Ramos (cell line): Measurements from ENCODE around the gene CHD6.

ENCODE experiments used
- in situ Hi-C: fragments of 300-500 bp; cut with MboI; formaldehyde crosslinking; loops from one replicate; pipeline ENCODE4 v1.14.3; 2022; ENCODE audit warnings: low sequenced_read_pairs; ENCODE audit not compliant: unreplicated experiment

Gene CHD6

DNA sequence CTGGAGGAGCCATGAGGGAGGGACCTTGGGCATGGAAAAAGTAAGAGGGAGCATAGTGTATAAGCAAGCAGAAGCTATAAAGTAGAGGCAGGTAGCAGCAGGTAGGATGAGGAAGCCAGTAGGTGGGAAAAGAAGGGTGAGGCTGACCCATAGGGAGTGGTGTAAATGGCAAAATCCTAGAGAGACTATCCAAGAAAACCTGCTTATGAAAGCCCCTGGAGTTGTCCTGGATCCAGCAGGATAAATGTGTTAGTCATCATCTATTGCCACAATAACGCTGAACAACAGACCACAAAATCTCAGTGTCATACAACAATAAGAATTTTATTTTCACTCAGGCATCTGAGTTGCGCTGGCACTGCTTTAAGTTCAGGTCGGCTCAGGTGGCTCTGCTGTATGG lies 30.2 kb downstream of the CHD6 start:
- in situ Hi-C loops, result no loop called here

DNA sequence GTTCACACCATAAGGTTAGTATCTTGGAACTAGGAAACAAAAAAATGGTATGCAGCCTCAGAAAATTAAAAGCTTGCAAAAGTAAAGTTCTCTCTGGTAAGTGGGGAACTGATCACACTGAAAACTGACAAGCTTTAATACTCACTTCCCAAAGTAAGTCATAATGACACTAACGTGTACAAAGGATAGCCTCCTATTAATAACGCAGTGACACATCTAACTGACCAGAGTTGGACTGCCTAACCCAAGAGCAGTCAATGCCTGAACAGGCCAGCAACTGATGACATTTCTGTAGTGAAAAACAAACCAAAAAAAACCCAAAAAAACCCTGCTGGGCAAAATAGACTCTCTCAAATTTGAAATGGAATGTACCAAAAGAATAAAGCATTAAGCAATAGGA lies 30.7 kb downstream of the CHD6 start:
- in situ Hi-C loops, result no loop called here

DNA sequence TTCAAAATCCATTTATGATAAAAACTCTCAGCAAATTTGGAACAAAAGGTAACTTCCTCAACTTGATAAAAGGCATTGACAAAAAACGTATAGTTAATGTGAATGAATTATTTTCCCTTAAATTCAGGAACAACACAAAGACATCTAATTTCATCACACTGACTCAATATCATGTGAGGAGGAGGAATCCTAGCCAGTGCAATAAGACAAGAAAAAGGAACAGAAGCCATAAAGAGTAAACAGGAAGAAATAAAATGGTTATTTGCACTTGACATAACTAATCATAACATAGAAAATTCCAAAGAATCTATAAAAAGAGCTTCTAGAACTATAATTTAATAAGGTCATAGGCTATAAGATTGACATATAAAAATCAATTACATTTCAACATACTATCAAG lies 31.4 kb downstream of the CHD6 start:
- in situ Hi-C loops, result no loop called here

DNA sequence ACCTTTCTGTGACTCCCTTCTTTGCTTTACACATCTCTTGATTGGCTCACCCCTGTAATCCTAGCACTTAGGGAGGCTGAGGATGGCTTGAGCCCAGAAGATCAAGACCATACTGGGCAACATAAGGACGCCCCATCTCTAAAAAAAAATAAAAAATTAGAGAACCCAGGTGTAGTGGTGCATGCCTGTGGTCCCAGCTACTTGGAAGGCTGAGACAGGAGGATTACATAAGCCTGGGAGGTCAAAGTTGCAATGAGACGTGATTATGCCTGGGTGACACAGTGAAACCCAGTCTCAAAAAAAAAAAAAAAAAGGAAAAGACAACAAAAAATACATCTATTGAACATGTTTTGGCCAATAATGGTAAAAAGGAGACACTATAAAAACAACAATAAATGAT lies 37.8 kb downstream of the CHD6 start:
- in situ Hi-C loops, result no loop called here

DNA sequence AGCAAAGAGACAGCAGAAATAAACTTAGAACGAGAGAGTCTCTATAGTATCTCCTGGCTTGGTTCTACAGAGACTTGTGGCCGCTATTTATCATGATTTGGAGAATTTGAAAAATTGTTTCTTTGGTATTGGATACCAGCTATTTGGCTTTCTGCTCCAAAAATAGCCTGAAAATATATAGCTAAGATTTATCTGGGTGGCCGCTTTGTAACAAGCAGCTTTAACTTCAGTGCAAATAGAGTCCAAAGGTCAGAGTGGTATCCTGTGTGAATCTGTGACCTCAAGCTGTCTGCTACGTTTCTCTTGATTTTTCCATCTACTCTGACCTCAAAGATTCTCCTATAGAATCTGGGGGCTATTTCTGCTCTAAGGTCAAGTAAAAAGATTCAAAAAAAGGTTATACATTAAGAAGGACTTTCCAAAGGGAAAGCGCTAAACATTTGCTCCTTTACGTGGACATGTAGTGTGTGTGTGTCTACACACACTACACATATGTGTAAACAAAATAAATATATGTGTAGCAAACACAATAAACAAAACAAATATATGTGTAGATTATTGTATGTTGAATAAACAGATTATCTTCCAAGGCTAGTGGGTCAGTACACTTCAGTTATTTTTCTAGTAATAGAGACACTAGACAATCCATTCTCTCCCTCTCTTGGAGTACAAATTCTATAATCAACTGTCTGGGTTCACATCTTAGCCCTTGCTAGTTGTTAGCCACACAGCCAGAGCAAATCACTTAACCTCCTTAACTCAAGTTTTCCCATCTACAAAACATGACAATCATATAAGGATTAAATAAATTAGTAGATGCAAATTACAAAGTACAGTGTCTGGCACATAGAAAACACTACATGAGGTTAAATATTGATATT lies 40.8 kb downstream of the CHD6 start:
- in situ Hi-C loops, result no loop called here

DNA sequence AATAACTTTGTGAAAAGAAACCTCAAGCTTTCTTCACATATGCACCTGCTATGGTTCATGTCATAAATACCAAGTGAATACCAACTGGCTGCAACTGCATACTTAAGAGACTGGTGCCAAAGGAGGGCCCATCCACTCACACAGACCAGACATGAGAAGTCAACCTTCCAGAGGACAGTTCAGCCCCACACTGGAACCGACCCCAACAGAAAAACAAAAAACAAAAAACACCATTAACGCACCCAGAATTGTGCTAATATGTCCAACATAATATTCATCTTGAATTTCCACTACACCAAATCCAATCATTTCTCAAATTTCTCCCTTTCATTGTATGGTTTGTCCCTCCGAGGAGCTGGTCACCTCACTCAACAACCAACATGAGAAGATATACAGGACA lies 42.8 kb downstream of the CHD6 start:
- in situ Hi-C loops, result no loop called here

DNA sequence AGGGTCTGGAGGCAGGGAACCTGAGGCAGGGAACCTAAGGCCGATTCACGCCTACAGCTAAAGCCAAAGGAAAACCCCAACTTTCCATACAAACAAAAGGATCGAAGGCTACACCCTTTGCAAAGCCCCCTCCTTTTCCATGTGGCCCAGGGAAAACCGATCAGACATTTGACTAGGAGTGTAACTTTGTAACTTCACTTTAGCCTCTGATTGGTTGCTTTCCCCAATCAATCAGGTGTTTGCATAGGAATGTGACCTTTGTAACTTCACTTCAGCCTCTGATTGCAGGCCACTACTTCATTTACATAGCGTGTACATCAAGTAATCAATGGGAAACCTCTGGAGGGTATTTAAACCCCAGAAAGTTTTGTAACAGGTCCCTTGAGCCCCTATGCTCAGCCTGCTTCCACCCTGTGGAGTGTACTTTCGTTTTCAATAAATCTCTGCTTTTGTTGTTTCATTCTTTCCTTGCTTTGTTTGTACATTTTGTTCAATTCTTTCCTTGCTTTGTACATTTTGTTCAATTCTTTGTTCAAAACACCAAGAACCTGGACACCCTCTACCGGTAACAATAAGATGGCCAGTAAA lies 43.3 kb downstream of the CHD6 start:
- in situ Hi-C loops, result no loop called here

DNA sequence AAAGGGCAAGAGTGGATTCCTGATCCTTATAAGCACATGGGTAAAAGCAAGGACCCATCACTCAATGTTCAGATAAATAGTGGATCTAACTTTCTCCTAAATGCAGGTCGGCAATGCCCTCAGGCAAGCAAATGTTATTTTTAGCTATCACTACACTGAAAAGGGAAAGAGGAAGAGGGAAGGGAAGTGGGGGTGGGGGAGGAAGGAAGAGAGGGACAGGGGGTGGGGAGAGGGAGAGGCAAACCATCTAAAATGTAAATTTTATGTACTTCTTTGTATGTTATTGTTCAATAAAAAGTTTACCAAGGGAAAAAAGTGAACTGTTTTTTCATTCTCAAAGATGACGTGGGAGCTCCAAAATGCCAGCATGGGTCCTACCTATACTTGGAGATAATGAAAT lies 44.2 kb downstream of the CHD6 start:
- in situ Hi-C loops, result no loop called here

DNA sequence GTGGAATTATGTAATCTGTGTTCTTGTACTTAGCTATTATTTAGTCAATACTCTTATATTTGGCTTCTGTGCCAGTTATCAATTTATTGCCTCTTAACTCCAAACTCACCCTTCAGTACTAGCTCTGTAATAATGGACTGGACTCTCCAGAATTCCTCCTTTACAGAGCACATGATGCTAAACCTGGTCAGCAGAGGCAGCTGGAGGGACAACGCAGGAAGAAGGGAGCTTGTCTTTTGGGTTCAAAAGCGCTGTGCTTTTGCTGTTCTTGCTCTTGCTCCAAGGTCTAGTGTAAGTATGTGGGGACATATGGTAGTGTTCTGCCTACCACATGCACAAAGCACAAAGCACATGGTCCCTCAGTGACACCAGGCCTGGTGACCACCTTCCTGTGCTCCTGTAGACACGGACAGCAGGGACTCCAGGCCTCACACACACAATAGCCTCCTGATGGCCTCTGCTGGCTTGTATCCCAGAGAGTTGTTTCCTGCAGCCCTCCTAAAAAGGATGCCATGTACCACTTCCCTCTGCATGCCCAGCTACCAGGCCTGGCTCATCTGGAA lies 46.1 kb downstream of the CHD6 start:
- in situ Hi-C loops, result no loop called here

DNA sequence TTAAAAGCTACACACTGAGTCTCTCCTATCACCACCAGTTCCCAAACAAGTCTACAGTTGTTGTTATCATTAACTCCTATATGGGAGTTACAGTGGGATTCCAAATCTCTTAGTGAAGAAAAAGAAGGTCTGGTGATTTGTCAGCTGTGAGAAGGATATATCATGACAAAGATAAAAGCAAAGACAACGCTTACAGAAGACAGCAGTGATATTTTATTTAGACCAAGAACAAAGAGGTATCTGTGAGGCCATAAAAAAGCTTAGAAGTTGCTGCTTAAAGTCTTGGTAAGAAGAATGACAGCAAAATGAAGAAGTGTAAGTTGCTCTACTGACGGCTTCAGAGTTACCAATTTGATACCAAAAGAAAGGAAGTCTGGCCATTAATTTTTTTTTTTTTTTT lies 47.2 kb downstream of the CHD6 start:
- in situ Hi-C loops, result no loop called here

DNA sequence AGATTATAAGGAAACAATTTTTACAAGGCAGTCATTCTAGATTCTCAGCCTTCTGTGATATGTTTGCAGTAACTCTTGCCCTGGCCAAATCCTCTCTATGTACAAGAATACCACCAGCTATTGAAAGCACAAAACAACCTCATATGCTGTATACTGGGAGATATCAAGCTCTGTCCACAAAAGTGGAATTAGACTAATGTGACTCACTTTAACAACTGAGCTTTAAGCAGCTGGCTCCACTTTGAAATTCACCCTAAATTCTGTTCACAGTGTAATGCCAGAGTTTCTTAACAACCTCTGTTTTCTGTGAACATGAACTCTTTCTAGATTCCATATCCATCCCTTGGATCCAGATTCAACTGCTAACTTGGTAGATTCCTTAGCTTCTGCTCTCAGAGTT lies 47.6 kb downstream of the CHD6 start:
- in situ Hi-C loops, result no loop called here

DNA sequence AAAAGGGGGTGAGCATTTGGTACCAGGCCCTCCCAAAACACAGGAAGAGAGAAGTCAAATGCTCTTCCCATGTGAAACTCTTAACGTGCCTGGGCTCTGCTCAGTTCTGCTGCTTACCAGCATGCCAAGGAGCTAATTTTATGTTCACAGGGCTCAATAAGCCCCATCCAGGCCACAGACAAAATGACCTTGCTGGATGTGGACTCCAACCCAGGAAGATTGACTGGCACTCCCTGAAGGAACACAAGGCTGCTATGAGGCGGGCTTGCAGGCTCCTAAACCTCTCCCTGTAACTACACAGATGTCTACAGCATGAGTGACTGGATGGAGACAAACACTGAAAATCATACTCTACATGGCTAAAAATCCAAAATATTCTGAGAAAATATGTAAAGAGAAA lies 50.6 kb downstream of the CHD6 start:
- in situ Hi-C loops, result no loop called here

DNA sequence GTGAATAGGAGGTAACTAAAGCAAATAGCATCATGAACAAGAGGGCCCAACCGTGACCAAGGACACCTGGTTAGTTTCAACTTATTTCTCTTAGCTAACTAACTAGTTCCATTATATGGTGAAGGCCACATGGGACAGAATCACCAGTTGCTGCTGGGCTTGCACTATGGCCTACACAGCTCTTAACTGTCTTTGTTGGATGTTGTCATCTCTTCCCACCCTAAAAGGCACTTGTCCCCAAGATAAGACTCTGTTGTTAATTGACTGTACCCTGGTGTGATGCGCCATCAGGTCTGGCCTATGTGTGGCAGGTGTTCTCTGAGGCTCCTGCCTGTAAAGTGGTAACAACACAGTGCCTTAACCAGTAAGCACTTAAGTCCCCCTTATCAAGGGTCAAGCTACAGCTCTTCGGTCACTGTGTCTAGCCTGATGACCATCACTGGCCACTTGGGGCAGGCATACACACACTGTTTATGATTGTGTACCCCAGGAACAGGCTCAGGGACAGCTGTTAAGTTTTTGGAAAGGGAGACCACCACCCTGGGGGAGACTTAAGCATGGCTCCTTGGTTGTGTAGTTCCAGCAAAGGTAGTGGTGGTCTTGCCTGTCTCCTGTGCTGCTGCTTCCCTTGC lies 51.2 kb downstream of the CHD6 start:
- in situ Hi-C loops, result no loop called here

DNA sequence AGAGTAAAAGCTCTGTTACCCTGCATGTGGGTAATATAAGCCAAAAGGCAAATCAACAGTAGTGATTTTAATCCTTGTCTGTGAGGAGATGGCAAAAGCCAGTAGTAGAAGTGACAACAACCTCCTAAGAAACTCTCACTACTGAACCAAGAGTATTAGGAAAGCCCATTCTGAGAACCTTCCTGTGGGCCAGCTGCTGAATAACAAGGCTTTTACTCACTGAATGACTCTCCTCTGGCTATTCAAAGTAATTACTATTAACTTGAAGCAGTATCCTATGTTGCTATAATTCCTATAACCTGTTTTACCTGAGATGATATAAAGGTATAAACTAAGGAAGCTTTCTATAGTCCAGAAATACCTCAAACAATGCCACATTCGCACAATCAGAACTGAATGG lies 55.1 kb downstream of the CHD6 start:
- in situ Hi-C loops, result no loop called here

DNA sequence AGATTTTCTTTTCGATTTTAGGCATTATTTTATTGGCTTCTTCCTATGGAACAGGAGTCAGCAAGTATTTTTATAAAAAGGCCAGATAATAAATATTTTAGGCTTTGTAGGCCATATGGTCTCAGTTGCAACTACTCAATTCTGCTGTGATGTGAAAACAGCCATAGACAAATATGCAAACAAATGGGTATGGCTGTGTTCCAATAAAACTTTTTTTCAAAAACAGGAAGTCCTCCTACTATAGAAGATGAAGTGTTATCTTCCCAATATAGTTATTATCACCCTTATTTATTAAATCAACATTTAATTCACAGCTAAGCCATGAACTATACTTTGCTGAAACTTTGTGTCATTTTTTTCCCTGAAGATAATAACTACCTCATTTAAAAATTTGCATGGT lies 57.2 kb downstream of the CHD6 start:
- in situ Hi-C loops, result no loop called here

DNA sequence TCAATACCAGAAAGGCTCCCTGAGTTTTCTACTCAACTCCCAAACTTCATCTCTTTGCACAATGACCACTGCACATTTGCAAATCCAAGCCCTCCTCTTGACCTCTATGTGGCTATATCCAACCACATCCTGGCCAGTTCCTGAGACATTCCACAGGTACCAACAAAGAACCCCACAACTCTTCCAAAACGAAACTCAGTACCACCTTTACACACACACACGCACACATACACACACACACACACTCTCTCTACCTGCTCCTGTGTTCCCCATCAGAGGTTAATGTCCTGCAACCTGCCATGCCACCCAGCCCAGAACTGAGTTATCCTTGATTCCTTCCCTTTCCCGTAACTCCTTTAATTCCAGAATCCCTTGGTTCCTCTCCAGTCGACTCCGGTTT lies 58.5 kb downstream of the CHD6 start:
- in situ Hi-C loops, result no loop called here

DNA sequence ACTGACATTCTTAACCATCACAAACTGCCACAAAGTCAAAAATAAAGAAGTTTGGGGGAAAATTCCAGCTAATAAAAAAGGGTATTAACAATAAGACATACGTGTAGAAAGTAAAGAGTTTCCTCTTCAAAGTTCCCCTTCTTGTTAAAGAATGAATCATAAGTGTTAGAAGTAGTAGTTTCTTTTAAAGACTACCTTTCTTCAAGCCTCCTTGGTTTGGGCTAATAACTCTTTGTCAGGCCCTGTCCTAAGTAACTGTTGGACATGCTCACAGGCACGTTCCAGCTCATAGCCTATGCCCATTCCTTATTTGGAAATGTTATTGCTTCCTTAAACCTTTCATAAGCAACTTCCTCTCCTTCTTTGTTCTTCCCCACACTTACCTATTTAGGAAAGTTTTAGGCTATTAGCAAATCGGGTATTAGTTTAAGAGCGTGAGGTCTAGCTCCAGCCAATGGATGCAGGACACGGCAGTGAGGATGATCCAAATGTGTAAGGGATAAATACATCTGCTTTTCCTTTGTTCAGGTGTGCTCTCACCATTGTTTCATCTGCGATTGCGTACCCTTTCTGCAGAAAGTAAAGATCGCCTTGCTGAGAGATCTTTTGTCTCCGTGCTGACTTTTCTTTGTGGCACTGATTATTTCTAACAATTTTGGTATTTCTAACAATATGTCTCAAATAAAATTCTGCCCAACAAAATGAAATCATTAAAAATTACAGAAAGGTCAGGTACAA lies 64.9 kb downstream of the CHD6 start:
- in situ Hi-C loops, result no loop called here

DNA sequence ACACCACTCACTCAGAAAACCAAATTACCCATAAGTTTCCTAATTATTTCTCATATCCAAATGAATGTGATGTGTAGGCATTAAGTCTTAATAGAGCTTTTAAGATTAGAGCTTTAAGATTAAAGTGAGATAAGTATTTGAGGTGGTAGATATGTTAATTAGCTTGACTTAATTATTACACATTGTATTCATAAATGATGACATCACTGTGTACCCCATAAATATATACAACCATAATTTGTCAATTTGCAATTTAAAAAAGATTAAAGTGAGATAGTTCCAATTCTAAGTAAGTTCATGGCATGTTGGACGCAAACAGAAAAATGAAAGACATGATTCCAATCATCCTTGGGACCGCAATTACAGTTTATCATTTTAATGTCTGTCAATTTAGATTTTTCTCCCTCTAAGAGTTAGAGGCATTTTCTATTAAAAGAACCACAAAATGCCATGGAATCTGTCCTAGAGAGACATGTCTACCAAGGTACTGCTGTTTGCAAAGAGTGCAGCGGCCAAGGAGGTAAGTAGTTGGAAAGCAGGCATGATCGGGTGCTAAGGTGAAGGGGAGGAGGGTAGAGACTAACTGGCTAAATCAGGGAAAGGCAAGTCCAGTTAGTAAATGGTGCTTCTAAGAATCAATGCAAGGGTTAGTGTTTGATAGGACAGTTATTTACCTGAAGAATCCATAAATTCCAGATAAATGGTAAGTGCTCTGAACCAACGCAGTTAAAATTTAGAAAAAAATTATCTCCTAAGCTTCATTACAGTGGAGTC lies 65.7 kb downstream of the CHD6 start:
- in situ Hi-C loops, result no loop called here

DNA sequence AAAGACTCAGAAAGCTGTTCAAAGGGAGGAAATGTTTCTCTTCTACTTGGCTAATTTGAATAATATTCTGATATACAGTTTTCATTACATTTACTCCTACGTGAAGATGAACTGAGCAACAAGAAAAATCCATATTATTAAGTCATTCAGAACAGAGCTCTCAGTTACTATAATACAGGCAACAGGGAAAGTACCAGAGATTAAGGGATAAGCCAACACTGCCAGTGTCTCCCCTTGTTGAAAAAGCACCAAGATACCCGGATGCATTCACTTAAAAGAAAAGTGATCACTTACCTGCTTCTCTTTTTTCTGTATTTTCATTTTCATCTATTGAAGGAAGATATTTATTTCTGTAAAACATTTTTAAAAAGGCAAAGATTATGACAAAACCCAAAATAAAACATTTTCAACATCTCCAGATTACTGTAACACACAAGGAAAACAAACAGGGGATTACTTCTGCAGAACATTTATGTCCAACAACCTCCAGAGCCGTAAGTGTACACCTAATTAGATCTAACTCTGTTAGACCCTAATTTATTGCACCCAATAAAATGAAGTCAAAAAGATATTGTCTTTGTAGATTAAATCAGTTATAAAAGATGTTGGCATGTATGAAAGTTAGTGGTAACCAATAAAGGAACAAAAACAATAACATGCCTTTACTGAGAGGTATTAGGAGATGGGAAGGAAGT lies 67.0 kb downstream of the CHD6 start:
- in situ Hi-C loops, result no loop called here
